GM21528 (cell line): ENCODE data around the gene PTPRD.
A peak's percentile ranks its signal among the peaks of the same experiment; 100 is the strongest.

ENCODE experiments used
- ATAC-seq: cut with Tn5 transposase; IDR thresholded peaks from one replicate; pipeline ENCODE4 v1.9.1; 2021; ENCODE audit warnings: mild to moderate bottlenecking, moderate library complexity; ENCODE audit not compliant: unreplicated experiment, low FRiP score

The PTPRD gene

DNA sequence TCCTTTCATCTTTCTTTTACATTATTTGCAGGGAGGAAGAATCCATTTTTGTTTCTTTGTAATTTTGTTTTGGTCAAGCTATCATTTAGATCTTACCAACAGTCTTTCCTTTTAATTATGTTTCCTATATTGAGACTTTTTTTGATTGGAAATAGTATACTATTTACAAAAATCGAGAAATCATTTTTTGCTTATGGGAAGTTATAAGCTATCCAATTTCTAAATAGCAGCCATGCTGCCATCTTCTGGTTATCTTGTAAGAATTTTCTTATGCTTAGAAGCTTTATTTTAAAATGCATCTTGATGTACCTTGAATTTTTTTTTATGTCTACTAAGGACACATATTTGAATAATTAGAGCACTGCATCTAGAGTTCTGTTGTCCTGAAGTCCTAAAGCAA, 821.2 kb downstream of the PTPRD start:
- no peak for ATAC-seq

DNA sequence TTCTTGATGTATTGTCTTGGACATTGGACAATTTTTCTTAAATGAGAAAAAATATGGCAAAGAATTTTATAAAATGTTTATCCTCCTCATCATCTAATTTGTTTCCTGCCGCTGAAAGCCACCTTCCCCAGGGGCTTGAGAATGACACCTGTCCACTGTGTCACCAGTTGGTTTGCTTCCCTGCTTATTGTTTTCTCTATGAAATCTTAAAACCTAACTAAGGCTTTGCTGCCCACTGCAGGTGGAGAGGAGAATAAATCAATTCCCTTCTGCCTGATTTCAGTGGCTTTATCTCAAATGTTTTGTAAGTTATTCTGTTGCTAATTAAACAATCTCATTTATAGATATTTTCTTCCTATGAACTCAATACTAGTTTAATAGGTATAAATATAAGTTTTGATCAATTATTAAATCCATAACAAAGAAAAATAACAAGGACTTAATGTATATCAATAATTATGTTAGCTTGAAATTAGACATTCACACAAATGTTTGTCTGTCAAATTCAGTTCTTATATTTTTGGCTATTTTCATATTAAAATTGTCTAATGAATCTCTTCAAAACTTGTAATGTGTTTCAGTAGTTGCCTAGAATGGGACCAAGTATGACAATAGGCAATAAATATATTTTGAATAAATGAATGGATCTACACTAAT, 822.5 kb downstream of the PTPRD start:
- peak; percentile 49 for ATAC-seq

DNA sequence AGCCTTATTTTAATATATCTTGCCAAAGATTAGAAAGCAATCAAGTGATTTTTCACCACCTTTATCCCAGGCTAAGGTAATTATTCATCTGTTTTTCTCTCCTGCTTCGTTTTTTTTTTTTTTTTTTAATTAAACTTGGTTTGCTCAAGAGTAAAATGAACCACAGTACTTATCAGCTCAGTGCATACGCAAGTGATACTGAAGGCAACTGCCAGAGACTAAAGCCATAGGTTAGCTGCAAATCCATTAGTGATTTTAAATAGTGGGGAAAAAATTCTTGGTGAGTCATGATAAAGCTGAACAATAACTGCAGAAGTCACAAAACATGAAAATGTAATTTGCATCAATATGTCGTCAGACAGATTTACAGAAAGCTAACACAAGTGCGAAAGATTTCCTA, 829.1 kb downstream of the PTPRD start:
- ATAC-seq, result no peak

DNA sequence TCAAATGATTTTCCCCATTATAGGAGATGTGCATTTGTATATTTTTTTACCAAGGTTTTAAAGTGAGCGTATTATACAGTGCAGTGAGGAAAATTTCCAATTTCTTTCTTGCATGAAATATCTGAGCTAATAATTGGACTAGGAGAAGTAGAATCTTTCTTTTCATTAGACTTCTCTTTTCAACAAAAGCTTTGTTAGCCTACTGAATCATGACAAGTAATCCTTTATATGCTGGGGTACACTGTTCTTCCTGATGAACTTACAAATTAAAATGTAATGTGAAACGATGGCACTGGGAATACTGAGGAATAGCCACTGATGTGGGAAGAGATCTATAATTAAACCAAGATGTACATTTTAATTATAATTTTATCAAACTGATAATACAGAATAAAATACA, 829.6 kb downstream of the PTPRD start:
- ATAC-seq, result no peak

DNA sequence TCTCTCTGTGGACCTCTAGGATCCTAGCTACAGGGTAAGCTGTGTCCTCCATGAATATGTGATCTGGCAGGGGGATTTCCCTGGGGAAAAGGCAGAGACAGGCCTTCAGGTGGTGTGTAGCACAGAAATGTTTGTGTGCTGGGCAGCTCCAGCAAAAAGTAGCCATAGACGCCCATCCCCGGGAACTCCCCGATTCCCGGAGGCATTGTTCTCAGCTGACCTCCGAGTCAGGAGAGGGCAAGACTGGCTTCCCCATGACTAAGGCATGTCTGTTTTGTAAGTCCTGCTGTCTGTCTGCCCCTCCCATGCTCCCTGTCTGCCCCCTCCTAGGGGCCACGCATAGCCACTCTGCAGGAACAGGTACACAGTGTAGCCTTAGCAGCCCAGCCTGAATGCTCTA, 834.5 kb downstream of the PTPRD start:
- ATAC-seq, result no peak

DNA sequence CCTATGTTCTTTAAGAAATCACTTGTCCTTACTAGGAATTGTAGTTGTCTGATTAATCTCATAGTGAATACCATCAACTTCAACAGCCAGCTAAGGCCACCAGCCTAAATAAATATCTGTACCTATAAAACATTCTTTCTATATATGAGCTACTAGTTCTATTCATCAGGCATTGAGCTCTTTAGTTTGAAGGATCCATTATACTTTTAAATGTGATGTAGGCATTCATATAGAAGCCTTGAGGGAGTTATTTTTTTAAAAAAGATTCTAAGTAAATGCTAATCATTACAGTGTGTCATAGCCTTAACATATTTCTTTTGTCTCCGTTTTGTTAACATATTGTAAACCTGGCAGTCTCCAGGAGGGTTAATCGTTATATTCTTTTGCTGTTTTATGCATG, 838.3 kb downstream of the PTPRD start:
- ATAC-seq, result no peak

DNA sequence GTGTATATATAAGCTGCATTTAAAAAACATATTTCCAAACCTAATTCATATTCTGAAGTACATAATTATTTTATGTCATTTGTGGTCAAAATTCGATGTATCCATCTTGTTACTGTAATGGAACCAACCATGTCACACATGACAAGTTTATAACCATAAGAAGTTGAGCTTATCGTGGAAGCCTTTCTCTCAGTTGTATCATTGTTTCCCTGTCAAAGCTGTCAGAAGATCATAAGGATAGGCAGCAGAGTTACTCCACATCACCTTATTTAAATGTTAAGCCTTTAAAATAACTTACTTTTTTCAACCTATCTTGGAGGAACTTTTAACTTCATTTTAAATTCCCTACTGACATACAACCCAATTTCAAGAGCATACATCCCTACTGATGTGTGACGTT, 841.5 kb downstream of the PTPRD start:
- no peak for ATAC-seq

DNA sequence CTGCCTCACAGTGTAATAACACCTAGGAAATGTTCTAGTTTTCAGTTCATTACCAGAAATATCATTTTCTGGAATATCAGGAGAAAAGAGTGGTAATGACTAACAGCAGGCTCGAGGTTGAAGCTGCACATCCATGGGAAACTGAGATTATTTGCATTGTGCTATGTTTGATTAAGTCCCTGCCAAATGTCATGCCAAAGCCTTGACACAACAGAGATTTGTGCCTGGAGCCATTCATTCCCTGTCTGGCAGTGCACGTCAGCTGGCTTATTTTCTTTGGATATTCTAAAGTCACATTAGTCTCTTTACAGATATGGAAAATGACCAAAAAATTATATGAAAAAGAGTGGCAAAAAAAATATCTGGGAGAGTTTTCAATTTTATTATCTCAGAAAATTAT, 848.0 kb downstream of the PTPRD start:
- no peak for ATAC-seq

DNA sequence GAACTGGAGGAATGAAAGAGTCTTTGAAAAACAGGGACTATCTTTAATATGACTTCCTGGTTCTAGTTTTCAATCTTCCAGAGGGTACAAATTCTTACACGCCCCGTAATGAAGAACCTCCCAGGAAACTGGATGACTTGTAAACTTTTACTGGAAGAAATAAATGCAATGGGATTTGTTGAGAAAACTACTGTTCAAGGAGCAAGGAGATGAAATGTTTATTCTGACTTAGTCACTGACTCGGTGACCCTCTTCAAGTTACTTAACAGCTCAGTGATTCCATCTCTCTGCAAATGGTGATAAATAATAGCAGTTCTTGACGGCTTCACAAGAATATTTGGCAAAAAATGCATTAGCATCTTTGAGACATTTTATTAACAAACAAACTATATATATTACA, 858.6 kb downstream of the PTPRD start:
- no peak for ATAC-seq

DNA sequence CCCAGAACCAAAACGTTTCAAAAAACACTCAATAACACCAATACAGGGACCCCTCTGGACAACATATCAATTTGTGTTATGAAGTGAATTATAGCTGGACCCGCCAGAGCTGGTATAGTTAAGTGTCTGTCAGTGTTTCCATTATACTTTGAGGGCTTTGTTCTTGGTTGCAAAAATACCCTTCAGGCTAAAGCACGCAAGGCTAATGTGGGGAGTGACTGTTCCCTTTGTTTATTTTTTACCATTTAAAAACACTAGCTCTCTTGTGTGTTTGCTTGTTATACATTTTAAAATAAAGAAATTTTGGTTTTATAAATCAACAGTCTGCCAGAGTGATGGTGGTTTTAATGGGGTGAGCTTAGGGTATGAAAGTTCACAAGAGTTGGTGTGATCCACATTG, 859.5 kb downstream of the PTPRD start:
- ATAC-seq, result no peak

DNA sequence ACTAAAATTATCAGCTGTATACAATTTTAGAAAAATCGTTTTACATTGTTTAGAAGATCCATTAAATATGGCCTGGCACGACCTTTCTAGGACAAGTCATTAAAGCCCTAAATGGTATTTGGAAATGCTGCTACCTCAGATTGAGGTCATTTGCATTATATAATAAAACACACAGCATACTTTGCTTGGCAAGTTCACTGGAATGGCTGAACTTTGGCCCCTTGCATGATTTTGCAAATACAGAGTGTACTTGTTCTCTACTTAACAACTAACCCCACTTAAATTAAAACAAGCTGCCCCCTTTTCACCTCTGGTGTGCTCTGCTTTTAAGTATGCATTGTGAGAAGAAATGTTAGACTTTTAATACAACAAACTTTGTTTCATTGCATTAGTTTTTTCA, 860.1 kb downstream of the PTPRD start:
- no peak for ATAC-seq

DNA sequence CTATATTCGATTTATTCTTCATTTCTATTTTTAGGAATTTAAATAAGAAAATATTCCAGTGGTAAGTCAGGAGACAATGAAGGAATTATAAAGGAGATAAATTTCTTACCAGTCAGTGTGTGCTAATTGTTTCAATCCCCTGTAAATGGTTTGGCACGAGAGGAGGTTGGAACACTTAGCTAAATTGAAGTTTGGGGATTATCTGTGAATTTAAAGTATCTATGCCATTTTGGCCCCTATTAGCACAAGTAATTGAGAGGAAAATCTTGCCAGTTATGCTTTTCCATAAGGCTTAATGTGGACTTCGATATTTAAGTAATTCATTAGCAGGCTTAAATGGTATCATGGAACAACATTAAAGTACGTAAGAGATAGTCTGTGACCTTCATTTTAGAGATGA, 860.8 kb downstream of the PTPRD start:
- ATAC-seq, result no peak

DNA sequence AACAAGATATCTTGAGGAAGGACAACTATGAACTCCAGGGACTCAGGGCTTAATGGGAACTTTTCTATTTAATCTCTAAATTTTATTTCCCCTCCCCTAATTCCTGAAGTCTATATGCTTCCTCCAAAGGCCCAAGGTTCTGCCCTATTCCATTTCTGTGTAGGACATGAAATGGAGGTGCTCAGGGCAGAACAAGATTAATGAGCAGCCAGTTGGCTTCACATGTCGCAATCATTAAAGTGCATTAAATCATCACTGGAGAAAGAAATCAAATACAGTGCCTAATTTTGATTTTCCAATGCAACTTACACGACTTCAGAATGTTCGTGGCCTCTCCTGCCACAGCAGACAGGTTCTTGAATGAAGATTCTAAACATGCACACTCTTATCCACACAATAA, 862.1 kb downstream of the PTPRD start:
- ATAC-seq, result no peak

DNA sequence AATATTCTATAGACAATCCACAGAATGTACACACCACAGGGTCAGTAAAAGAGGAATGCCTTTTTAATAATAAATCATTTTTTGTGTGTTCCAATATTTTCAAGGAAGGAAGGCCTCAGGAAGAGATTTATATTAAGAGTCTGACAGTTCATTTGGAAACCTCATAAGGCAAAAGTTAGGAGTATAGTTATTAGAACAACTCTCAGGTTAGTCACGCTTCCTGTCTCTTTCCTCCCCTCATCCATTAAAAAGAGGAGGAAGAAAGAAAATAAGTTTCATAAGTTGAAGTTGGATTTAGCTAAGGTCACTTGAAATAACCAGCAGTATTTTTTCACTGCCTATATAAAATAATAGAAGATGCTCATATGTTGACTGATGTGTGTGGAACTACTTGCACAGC, 863.2 kb downstream of the PTPRD start:
- ATAC-seq, result no peak

DNA sequence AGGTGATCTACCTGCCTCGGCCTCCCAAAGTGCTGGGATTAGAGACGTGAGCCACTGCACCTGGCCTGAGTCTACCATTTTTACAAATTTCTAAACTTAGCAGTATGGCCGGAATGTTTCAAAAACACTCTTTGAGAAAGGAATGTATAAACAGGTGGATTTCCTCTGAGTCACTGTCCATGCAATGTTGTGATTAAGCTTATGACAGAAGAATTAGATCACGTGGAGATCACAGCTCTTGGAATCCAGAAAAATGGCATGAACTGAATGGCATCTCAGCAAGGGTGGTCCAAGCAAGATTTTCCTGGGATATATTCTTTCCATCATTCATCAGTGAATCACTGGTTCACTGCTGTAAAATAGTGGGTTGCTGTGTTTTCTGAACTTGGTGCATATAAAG, 865.0 kb downstream of the PTPRD start:
- no peak for ATAC-seq

DNA sequence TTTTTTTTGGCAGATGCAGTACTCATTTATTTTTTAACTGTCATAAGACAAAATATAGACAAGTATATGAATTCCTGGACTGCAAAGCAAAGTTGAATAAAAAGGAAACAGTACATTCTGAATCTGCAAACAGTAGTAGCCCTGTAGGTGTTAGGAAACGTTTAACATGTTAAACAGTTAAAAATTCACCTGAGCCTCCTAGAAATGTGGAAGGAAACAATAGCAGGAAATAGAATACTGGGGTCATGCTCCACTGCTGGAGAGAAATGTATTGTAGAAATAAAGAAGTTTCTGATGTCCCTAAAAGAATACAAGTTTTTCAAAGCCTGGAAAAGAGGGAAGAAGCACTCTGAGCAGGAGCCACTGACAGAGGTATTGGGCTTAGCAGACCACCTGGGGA, 866.0 kb downstream of the PTPRD start:
- ATAC-seq, result no peak

DNA sequence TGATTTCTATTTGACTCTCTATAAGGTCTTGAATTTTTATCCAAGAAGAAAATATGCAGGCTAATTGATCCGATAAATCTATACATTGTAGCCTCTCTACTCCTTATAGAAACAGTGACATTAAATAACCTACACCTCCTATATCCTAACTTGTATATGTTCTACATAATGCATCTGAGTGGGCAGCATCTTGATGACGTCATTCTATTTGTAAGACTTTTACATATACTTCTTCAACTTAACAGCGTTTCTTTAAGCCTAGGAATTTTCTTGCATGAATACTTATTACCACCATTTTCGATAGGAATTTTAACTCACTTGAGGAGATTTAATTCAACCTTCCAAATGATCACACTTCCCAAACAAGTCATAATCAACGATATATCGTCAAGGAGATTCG, 869.0 kb downstream of the PTPRD start:
- ATAC-seq, result no peak

DNA sequence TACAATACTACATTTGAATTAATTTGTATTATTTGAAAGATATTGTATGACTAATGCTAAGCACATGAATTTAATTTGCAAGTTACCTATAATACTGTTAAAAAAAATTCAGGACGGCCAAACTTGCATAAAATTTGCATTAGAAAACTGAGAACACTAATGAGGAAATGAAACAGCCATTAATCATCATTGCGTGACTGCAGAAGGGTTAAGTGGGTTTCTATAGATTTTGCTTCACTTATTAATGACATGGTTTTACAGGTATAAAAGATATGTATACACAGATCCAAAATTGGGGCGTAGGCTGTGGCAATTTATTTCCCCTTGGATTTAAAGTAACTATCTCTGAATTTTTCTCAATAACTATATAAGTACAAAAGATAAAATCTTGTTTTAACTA, 882.6 kb downstream of the PTPRD start:
- ATAC-seq, result no peak

DNA sequence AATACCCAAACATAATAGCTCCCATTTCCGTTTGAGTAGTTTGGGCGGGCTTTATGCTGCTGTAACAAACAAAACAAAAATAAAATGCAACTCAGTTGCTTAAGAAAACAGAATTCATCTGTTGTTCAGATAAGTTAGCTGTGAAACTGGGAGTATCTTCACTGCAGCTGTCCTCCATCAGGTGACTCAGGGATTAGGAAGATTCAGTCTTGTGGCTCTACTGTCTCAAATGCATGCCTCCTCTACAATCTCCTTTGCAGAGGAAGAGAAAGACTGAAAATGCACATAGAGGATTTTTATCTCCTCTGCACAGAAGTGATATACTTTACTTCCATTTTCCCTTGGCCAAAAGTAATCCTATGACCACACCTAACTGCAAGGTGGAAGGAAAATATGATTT, 883.7 kb downstream of the PTPRD start:
- no peak for ATAC-seq

DNA sequence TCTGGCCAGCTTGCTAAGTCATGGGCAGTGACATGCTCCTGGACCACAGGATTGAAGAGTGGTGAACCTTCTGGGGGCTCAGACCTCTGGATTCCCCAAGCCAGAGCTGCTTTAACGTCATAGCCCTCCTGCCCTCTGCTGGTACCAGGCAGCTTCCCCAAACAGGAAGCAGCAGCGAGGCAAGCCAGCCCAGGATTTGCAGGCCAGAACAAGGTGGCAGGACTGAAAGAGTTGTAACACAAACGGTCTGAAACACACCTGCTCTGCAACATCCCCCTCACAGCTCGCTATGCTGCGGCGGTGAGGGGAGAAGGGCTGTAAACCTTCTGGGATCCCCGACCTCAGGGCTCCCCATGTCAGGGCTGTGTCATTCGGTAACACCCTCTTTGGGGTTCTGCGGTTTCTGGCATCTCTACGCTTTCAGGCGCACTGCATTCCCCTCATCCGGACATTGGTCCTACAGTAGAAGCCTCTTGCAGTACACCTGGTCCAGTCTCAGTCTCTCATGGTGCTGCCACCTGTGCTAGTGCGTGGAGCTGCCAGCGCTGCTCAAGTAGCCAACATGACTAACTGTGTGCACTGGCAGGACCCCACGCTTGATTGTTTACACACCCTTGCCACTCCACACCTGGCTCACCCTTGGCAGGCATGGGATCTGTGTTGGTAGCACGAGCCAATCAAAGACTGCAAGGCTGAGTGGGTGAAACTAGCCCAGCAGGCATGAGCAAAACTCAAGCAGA, 893.3 kb downstream of the PTPRD start:
- ATAC-seq, result no peak

DNA sequence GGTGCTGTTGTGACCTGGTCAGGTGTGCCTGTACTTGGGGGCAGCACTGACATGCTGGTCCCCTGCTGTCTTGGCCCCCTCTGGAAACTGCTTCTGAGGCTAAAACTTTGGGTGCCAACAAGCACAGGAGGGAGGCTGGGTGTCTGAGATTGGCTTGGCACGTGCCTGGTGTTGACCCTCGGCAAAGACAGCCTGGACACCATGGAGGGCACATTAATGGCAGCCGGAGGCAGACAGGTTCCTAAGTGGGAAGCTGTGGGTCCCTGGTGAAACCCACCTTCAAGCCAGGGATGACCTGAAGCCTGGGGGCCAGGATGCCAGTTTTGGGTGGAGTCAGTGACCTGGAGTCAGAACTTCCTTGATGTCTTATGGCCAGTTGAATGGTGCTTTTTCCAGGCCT, 894.1 kb downstream of the PTPRD start:
- ATAC-seq, result no peak

DNA sequence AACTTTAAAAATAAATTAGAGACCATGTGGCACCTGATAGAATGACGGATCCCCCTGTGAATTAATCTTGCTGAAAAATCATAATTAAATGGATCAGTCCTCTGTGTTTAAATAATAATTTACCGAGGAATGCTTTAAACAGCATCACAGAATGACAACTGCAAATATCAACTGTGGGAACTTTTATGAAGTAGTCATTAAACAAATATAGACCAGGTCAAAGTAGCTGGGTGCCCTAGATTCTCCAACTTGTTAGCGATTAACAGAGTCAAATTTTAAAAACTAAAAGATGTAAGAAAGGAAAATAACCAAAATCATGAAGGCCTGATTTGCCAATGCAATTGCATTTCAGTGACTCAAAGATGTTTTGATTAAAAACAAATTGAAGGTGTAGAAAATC, 933.4 kb downstream of the PTPRD start:
- ATAC-seq, result no peak

DNA sequence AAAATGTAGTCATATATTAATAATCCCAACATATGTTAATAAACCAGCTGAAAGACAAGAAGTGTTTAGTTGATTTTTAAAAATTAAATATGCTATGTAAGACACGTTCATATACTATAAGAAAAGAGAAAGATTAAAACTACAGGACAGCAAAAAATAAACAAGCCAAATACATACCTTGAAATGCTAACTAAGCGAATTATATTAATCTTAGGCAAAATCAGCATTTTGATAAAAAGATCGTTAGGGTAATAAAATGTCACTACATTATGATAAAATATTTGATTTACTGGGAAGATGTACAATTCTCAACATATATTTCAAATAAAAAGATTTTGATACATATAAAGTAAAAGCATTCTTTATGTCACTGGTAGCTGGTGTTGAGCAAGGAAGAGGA, 938.3 kb downstream of the PTPRD start:
- no peak for ATAC-seq
